Thyroid gland (tissue), 4 donors: ENCODE results near the gene EBF3. TPM values are rescaled to one million over a fixed set of nuclear protein-coding genes. Genes with fewer than 3 reads are reported as not detected.

Experiments used
- DNase-seq, 2 donors: peaks; one replicate each; pipeline ENCODE4 v3.0.0-alpha.2; 2019
- H3K27ac ChIP-seq, 3 donors: fragments of 200-600 bp; sonication (generic); 1 replicate in 2 of 3; 2 replicates in 1 of 3; pipeline ENCODE4 v1.5.1; 2016 to 2019; ENCODE audit warnings: mild to moderate bottlenecking in 1 of 3, moderate library complexity in 1 of 3
- H3K27me3 ChIP-seq: fragments of 200-600 bp; sonication (generic); one replicate; pipeline ENCODE4 v1.5.1; 2019
- H3K36me3 ChIP-seq, 2 donors: fragments of 200-600 bp; sonication (generic); one replicate each; pipeline ENCODE4 v1.5.1; 2016 to 2019
- H3K4me1 ChIP-seq, 2 donors: fragments of 200-600 bp; sonication (generic); one replicate each; pipeline ENCODE4 v1.5.1; 2017 to 2019
- H3K4me3 ChIP-seq, 3 donors: fragments of 200-600 bp; sonication (generic); replicated peaks in 1 of 3; 1 replicate in 2 of 3; 2 replicates in 1 of 3; pipeline ENCODE4 v1.5.1; 2016; ENCODE audit warnings: mild to moderate bottlenecking in 1 of 3
- H3K9me3 ChIP-seq: fragments of 200-600 bp; sonication (generic); one replicate; pipeline ENCODE4 v1.5.1; 2017
- POLR2A ChIP-seq, 2 donors: fragments of 450-650 bp; IDR thresholded peaks; one replicate each; pipeline ENCODE4 v1.6.1; 2017; ENCODE audit warnings: antibody characterized with exemption in 2 of 2, mild to moderate bottlenecking in 2 of 2, moderate library complexity in 1 of 2
- WGBS, 2 donors: methylation state at CpG; one replicate each; pipeline ENCODE4 v1.1.5; 2017; 5-methylcytosine and 5-hydroxymethylcytosine counted together
- intact Hi-C: fragments of 100-400 bp; cut with DNase I; formaldehyde crosslinking; loops from one replicate; pipeline ENCODE4 v1.15.1; 2023
- total RNA-seq, 4 donors: library from RNA; depleted of rRNA; stranded (reverse); fragments of >200 nt; gene quantifications; one replicate each; pipeline ENCODE4 v1.2.3, GENCODE V29; 2016
- TF ChIP-seq, protein P1 (sequence below), 6 experiments: fragments of 200-600 bp in 3 of 6; fragments of 450-650 bp in 3 of 6; sonication (generic) in 3 of 6; IDR thresholded peaks; one replicate each; pipeline ENCODE4 v1.5.1; 2016 to 2019; ENCODE audit warnings: antibody characterized with exemption in 6 of 6, mild to moderate bottlenecking in 2 of 6, inconsistent platforms in 1 of 6, moderate library complexity in 1 of 6

The EBF3 gene
- total RNA-seq, 4 donors from 2014 or later, result 6.8 to 12.5 (median 8.8) TPM

DNA sequence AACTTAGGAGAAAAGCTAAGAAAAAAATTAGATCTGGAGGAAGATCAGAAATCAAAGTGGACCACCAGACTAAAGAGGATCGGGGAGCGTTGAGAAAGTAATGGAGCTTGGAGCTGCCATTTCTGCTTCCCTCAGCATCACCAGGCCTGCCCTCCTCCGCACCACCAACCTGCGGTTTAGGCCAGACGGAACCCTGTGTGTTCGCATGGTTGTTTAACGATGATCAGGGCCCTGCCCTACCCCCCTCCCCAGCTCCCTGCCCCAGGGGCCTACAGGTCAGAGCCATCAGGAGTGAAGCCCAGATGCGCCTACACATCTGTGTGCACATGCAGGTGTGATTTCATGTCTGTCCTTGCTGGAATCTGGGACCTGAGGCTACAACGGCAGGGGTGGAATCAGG, 45.7 kb downstream of the EBF3 start:
- DNase-seq, result no peak
- no peak overlapping the region for H3K4me3 ChIP-seq
- no peak overlapping the region for H3K27ac ChIP-seq
- 88 to 93% methylated on average over 7 to 9 of the region's 9 CpGs for WGBS, 2 donors
- H3K36me3 ChIP-seq, result no peaks in the 10 kb centered on the region
- H3K9me3 ChIP-seq, result no peaks in the 10 kb centered on the region
- intact Hi-C loops, result no loop called here
- TF ChIP-seq, protein P1, sequence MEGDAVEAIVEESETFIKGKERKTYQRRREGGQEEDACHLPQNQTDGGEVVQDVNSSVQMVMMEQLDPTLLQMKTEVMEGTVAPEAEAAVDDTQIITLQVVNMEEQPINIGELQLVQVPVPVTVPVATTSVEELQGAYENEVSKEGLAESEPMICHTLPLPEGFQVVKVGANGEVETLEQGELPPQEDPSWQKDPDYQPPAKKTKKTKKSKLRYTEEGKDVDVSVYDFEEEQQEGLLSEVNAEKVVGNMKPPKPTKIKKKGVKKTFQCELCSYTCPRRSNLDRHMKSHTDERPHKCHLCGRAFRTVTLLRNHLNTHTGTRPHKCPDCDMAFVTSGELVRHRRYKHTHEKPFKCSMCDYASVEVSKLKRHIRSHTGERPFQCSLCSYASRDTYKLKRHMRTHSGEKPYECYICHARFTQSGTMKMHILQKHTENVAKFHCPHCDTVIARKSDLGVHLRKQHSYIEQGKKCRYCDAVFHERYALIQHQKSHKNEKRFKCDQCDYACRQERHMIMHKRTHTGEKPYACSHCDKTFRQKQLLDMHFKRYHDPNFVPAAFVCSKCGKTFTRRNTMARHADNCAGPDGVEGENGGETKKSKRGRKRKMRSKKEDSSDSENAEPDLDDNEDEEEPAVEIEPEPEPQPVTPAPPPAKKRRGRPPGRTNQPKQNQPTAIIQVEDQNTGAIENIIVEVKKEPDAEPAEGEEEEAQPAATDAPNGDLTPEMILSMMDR (IDR thresholded peaks at IDR 0.05), result no peak
- TF ChIP-seq POLR2A (IDR thresholded peaks at IDR 0.05), result no peak
- H3K27me3 ChIP-seq, result no peaks in the 10 kb centered on the region
- no peaks in the 10 kb centered on the region for H3K4me1 ChIP-seq

DNA sequence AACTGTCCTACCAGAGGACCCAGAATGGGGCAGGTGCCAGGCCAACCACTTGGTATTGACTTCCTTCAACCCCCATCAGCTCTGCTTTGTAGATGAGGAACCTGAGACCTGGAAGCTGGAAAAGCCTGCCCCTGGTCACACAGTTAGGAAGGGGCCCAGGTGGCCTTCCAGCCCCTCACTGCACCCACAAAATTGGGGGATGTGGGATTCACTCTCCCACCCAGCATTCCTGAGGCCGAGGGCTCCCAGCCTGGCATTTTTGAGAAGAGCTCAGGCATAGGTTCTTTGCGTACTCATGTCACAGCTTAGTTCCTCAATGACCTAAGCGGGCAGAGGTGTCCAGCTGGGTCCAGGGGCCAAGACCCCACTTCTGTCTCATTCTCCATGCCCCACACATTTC, 46.1 kb downstream of the EBF3 start:
- no peak for DNase-seq
- intact Hi-C loops, result no loop called here
- Histone ChIP-seq H3K27me3 (no peaks in the 10 kb centered on the region), H3K36me3 (no peaks in the 10 kb centered on the region), H3K4me1 (peaks cover 0 to 3% of the 10 kb centered on the region in 2 donors), H3K27ac (no peak overlapping the region), H3K9me3 (no peaks in the 10 kb centered on the region), H3K4me3 (no peak overlapping the region)
- TF ChIP-seq POLR2A (IDR thresholded peaks at IDR 0.05), result no peak
- TF ChIP-seq, protein P1 (IDR thresholded peaks at IDR 0.05), result no peak
- 94 to 98% methylated on average over 2 of the region's 3 CpGs for WGBS, 2 donors

DNA sequence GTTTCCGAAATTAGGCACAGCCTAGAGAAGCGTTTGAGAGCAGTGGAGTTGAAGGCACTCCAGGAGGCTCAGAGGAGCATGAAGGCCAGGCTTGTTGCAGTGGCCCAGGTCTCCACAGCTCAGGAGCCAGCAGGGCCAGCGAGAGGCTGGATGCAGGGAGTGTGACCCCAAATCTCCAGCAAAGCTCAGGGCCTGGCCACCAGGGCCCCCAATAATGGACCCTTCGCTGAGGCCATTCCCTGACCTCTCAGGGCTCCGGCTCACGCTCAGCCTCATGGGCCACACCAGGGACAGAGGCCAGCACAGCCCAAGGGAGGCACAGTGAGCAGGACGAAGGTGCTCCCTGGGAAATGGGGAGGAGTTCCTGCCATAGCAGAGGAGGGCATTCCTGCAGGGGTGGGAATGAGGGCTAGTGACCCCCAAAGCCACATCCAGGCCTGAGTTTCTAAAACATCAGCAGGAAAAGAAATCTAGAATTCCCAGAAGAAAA, 47.5 kb downstream of the EBF3 start:
- Histone ChIP-seq H3K4me1 (peaks cover 3 to 16% of the 10 kb centered on the region in 2 donors), H3K4me3 (no peak overlapping the region), H3K27me3 (no peaks in the 10 kb centered on the region), H3K36me3 (no peaks in the 10 kb centered on the region), H3K27ac (no peak overlapping the region), H3K9me3 (no peaks in the 10 kb centered on the region)
- intact Hi-C loops, result no loop called here
- TF ChIP-seq, protein P1 (IDR thresholded peaks at IDR 0.05), result no peak
- TF ChIP-seq POLR2A (IDR thresholded peaks at IDR 0.05), result no peak
- 84 to 89% methylated on average over 5 to 7 of the region's 7 CpGs for WGBS, 2 donors
- no peak for DNase-seq

DNA sequence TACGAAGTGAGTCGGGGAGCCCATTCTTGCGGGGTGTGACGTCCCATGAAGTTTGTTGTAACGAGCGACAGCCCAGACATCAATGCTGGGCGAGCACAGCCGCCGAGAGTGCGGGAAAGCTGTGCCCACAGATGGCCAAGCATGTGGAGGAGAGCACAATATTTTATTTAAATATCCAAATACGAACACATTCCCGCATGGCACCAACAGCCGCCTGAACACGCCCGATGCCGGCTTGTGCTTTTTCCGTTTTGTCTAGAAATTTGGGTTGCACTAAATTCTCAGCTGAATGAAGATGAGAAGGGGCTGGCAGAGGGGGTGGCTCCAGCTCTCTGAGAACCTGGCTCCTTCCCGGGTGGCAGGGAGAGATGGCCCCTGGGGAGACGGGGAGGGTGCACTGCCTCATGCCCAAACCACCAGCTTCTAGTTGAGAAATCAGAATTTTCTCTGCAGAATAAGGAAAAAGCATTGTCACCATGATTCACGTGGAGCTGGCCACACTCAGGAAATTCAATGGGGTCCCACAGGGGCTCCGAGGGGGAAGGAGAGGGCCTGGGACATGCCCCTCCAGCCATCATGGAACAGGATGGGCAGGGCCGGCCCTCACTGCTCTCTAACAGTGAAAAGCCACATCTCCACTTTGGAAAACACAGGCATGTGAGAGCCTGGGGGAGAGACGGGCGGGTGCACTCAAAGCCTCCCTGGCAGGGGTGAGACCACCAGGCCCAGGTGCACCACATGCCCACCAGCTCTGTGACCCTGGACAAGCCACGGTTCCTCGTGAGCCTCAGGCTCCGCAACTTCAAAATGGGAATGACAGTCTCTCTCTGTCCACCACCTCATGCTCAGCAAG, 48.3 kb downstream of the EBF3 start:
- H3K36me3 ChIP-seq, result no peaks in the 10 kb centered on the region
- 90 to 92% methylated on average over 24 to 27 of the region's 27 CpGs for WGBS, 2 donors
- no peak overlapping the region for H3K27ac ChIP-seq

More for the DNA sequence above, 48.3 kb downstream of the EBF3 start:
- intact Hi-C loops, result no loop called here
- H3K4me3 ChIP-seq, result no peak overlapping the region
- no peaks in the 10 kb centered on the region for H3K27me3 ChIP-seq
- peaks cover 3 to 16% of the 10 kb centered on the region in 2 donors for H3K4me1 ChIP-seq
- DNase-seq, result no peak
- TF ChIP-seq, protein P1 (IDR thresholded peaks at IDR 0.05), result no peak
- no peak for TF ChIP-seq POLR2A (IDR thresholded peaks at IDR 0.05)
- no peaks in the 10 kb centered on the region for H3K9me3 ChIP-seq
